Gastrocnemius medialis (tissue), 4 donors: ENCODE results near the gene ALK. TPM values are rescaled to one million over a fixed set of nuclear protein-coding genes. Genes with fewer than 3 reads are reported as not detected.

Experiments used
- ATAC-seq, 2 donors: fragments of 150-250 bp; one replicate each; pipeline ENCODE4 v1.9.1; 2016
- DNase-seq, 2 donors: peaks; one replicate each; pipeline ENCODE4 v3.0.0-alpha.2; 2019
- H3K27ac ChIP-seq, 4 donors: fragments of 200-600 bp; sonication (generic); 1 replicate in 1 of 4; 2 replicates in 3 of 4; pipeline ENCODE4 v1.5.1; 2016 to 2018; ENCODE audit warnings: mild to moderate bottlenecking in 2 of 4, moderate library complexity in 1 of 4
- H3K27me3 ChIP-seq, 3 donors: fragments of 200-600 bp; sonication (generic) in 2 of 3; 1 replicate in 1 of 3; 2 replicates in 2 of 3; pipeline versions ENCODE4 v1.5.1 to v1.6.0; 2016 to 2019; ENCODE audit warnings: mild to moderate bottlenecking in 1 of 3, moderate library complexity in 1 of 3
- H3K36me3 ChIP-seq, 2 donors: fragments of 200-600 bp; sonication (generic) in 1 of 2; one replicate each; pipeline ENCODE4 v1.5.1; 2017 to 2018
- H3K4me1 ChIP-seq, 2 donors: fragments of 200-600 bp; sonication (generic) in 1 of 2; one replicate each; pipeline ENCODE4 v1.5.1; 2016 to 2017; ENCODE audit warnings: mild to moderate bottlenecking in 2 of 2
- H3K4me3 ChIP-seq, 4 donors: fragments of 200-600 bp; sonication (generic) in 3 of 4; 1 replicate in 1 of 4; 2 replicates in 3 of 4; pipeline ENCODE4 v1.5.1; 2016 to 2019; ENCODE audit warnings: mild to moderate bottlenecking in 2 of 4
- H3K9me3 ChIP-seq, 3 donors: fragments of 200-600 bp; sonication (generic) in 2 of 3; 1 replicate in 1 of 3; 2 replicates in 2 of 3; pipeline ENCODE4 v1.5.1; 2016 to 2019
- POLR2A ChIP-seq, 2 donors: fragments of 450-650 bp; IDR thresholded peaks; one replicate each; pipeline ENCODE4 v1.6.1; 2017; ENCODE audit warnings: antibody characterized with exemption in 2 of 2, mild to moderate bottlenecking in 2 of 2, moderate library complexity in 2 of 2
- in situ Hi-C, 4 donors: fragments of 200-750 bp; cut with MboI; loops; one replicate each; pipeline versions ENCODE4 v1.15.0 to v1.8.0; 2017; ENCODE audit warnings: low sequenced_read_pairs in 4 of 4
- intact Hi-C: fragments of 100-400 bp; cut with DNase I; formaldehyde crosslinking; loops from one replicate; pipeline ENCODE4 v1.15.1; 2023; ENCODE audit warnings: low total_unique reads
- total RNA-seq, 4 donors: library from RNA; depleted of rRNA; stranded (reverse); fragments of >200 nt; gene quantifications; one replicate each; pipeline versions ENCODE4 v1.1.0 to v1.2.3, GENCODE V29; 2016
- TF ChIP-seq, protein P1 (sequence below), 5 experiments: fragments of 450-650 bp in 3 of 5; fragments of 200-600 bp in 2 of 5; sonication (generic) in 2 of 5; IDR thresholded peaks in 4 of 5; conservative IDR thresholded peaks in 1 of 5; 1 replicate in 4 of 5; 2 replicates in 1 of 5; pipeline ENCODE4 v1.5.1; 2016 to 2019; ENCODE audit warnings: antibody characterized with exemption in 5 of 5, mild to moderate bottlenecking in 3 of 5, moderate library complexity in 3 of 5

ALK gene
- total RNA-seq, 4 donors from 2014 or later: not detected

DNA sequence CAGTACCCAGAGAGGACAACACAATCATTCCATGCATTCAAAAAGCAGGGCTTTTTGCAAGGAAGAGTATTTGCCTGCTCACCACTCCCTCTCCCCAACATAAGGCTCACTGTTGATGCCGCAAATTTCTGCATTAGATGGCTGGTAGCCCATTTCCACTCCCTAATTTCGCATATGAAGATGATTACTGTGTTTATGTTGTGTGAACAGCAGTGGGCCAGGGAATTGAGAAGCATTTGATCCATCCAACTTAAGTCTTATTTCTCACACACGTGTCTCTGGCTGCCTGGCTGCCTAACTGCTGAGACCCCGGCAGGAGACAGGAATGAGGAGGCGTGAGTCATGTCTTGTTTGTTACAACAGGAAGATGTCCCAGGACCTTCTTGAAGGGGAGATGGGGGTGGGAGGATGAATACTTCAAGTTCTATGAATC lies 294.1 kb downstream of the ALK start:
- H3K27ac ChIP-seq: no peak overlapping the region
- H3K27me3 ChIP-seq: no peaks in the 10 kb centered on the region
- in situ Hi-C loops: no loop called here
- intact Hi-C loops: no loop called here
- TF ChIP-seq, protein P1, sequence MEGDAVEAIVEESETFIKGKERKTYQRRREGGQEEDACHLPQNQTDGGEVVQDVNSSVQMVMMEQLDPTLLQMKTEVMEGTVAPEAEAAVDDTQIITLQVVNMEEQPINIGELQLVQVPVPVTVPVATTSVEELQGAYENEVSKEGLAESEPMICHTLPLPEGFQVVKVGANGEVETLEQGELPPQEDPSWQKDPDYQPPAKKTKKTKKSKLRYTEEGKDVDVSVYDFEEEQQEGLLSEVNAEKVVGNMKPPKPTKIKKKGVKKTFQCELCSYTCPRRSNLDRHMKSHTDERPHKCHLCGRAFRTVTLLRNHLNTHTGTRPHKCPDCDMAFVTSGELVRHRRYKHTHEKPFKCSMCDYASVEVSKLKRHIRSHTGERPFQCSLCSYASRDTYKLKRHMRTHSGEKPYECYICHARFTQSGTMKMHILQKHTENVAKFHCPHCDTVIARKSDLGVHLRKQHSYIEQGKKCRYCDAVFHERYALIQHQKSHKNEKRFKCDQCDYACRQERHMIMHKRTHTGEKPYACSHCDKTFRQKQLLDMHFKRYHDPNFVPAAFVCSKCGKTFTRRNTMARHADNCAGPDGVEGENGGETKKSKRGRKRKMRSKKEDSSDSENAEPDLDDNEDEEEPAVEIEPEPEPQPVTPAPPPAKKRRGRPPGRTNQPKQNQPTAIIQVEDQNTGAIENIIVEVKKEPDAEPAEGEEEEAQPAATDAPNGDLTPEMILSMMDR (IDR thresholded peaks at IDR 0.05 in 4 of 5, conservative IDR thresholded peaks at IDR 0.05 in 1 of 5): no peak
- TF ChIP-seq POLR2A (IDR thresholded peaks at IDR 0.05): no peak
- H3K4me1 ChIP-seq: no peaks in the 10 kb centered on the region
- no peak for DNase-seq
- no peak for ATAC-seq
- no peak overlapping the region for H3K4me3 ChIP-seq
- no peaks in the 10 kb centered on the region for H3K36me3 ChIP-seq
- no peaks in the 10 kb centered on the region for H3K9me3 ChIP-seq

DNA sequence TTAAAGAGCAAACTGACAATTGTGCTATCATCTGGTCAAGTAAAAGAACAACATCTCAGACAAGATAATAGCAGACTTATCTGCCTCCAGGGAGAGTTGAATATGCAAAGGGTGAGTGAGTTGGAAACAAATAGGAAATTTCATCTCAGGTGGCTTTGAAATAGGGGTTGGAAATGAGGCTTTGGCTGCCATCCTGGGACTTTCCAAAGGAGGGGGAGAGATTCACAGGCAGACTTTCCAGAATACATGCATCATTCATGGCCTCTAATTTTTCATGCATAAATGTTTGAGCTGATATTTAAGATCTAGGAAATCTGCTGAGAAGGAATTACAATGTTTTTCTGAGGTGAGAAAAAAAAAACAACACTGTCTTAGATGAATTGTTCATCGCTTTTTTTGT lies 300.5 kb downstream of the ALK start:
- H3K4me3 ChIP-seq: no peak overlapping the region
- in situ Hi-C loops: no loop called here
- ATAC-seq: no peak
- no peak for TF ChIP-seq POLR2A (IDR thresholded peaks at IDR 0.05)
- TF ChIP-seq, protein P1 (IDR thresholded peaks at IDR 0.05 in 4 of 5, conservative IDR thresholded peaks at IDR 0.05 in 1 of 5): no peak
- DNase-seq: no peak
- no peaks in the 10 kb centered on the region for H3K36me3 ChIP-seq
- no peaks in the 10 kb centered on the region for H3K9me3 ChIP-seq
- intact Hi-C loops: no loop called here
- H3K27ac ChIP-seq: no peak overlapping the region
- H3K27me3 ChIP-seq: no peaks in the 10 kb centered on the region
- H3K4me1 ChIP-seq: no peaks in the 10 kb centered on the region

DNA sequence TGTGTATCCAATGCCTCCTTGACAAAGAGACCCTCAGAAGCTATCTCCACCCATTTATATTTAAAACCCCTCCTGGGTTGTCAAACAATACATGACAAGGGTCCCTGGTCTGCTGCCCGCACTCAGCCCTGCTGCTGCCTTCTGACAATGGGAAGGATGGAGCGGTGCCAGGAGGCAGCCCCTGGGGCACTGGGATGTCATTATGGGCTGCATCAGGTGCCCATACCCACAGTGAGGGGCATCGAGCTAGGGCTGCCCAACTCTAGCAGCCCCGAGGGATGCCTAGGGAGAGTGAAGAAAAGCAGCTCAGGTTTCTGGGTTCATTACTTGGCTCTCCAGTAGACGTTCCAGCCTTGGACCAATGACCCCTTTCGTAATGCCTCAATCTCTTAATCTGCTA lies 301.7 kb downstream of the ALK start:
- in situ Hi-C loops (no loop called here), intact Hi-C loops (no loop called here)
- no peak overlapping the region for H3K27ac ChIP-seq
- no peaks in the 10 kb centered on the region for H3K9me3 ChIP-seq
- no peaks in the 10 kb centered on the region for H3K27me3 ChIP-seq
- no peaks in the 10 kb centered on the region for H3K36me3 ChIP-seq
- H3K4me3 ChIP-seq: no peak overlapping the region
- ATAC-seq (no peak), DNase-seq (no peak)
- TF ChIP-seq POLR2A (IDR thresholded peaks at IDR 0.05): no peak
- TF ChIP-seq, protein P1 (IDR thresholded peaks at IDR 0.05 in 4 of 5, conservative IDR thresholded peaks at IDR 0.05 in 1 of 5): no peak
- H3K4me1 ChIP-seq: no peaks in the 10 kb centered on the region

DNA sequence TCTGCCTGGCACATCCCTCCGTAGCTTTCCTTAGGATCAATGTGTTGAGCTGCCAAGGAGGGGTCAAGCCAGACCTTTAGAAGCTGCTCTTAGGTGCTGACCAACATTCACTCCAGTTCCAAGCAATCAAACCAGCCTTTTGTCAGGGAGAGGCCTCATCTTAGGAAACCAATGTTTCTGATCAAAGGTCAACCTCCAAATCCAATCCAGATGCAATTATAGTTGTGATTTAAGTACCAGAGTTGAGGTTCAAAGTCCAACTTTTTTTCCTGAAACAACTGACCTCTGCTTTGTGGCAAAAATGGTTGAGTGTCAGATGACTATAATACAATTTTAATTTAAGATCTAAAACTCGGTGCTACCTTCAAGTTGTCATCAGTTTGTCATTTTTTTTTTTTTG lies 303.4 kb downstream of the ALK start:
- in situ Hi-C loops (no loop called here), intact Hi-C loops (no loop called here)
- H3K27me3 ChIP-seq: peaks cover 0 to 3% (median 0%) of the 10 kb centered on the region in 3 donors
- ATAC-seq (no peak), DNase-seq (no peak)
- H3K9me3 ChIP-seq: no peaks in the 10 kb centered on the region
- H3K36me3 ChIP-seq: no peaks in the 10 kb centered on the region
- no peak overlapping the region for H3K4me3 ChIP-seq
- no peaks in the 10 kb centered on the region for H3K4me1 ChIP-seq
- TF ChIP-seq, protein P1 (IDR thresholded peaks at IDR 0.05 in 4 of 5, conservative IDR thresholded peaks at IDR 0.05 in 1 of 5): no peak
- no peak overlapping the region for H3K27ac ChIP-seq

DNA sequence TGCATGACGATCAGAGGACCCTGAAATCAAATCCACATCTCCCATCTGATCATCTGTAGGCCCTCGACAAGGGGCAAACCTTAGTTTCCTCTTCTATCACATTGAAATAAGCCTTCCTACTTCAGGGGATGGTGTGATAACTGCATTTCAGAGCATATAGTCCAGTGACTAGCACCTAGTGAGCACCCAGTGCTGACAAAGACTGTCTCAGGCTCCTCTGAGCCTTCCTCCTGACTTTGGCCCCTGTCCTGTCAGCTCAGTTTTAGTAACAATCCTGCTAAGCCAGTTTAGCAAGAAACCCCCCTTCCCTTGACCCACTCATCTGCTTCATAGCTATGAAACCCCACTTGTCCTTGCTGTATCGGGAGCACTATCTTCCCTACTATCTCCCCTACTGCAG lies 304.0 kb downstream of the ALK start:
- no peak overlapping the region for H3K4me3 ChIP-seq
- no peaks in the 10 kb centered on the region for H3K4me1 ChIP-seq
- TF ChIP-seq, protein P1 (IDR thresholded peaks at IDR 0.05 in 4 of 5, conservative IDR thresholded peaks at IDR 0.05 in 1 of 5): no peak
- TF ChIP-seq POLR2A (IDR thresholded peaks at IDR 0.05): no peak
- peaks cover 0 to 3% (median 0%) of the 10 kb centered on the region in 3 donors for H3K27me3 ChIP-seq
- intact Hi-C loops: no loop called here
- no peak overlapping the region for H3K27ac ChIP-seq
- no peaks in the 10 kb centered on the region for H3K9me3 ChIP-seq
- DNase-seq: no peak
- no peaks in the 10 kb centered on the region for H3K36me3 ChIP-seq
- ATAC-seq: no peak
- in situ Hi-C loops: no loop called here
